B cell (primary cell): Measurements from ENCODE around the gene ITGAE. TPM values are rescaled to one million over a fixed set of nuclear protein-coding genes. Genes with fewer than 3 reads are reported as not detected.

Experiments
- ATAC-seq: fragments of 200-7000 bp; cut with Tn5 transposase; one replicate; pipeline ENCODE4 v1.10.0; 2021; ENCODE audit warnings: low read depth, mild to moderate bottlenecking, moderate number of reproducible peaks, moderate library complexity
- CTCF ChIA-PET: fragments of 350-600 bp; sonication (Branson Sonifier 250); formaldehyde crosslinking; loops from one replicate; lab custom pipeline; 2021; ENCODE audit warnings: antibody characterized with exemption, inconsistent platforms; lab: Charles Lee
- POLR2A ChIA-PET: fragments of 350-600 bp; sonication (Branson Sonifier 250); formaldehyde crosslinking; loops from one replicate; lab custom pipeline; 2021; ENCODE audit warnings: antibody characterized with exemption; lab: Charles Lee
- DNase-seq: peaks from one replicate; pipeline ENCODE4 v3.0.0; 2013
- H2AFZ ChIP-seq: 2 replicates; pipeline ENCODE4 v1.6.1; 2012; ENCODE audit warnings: mild to moderate bottlenecking, low read depth, low read length; ENCODE audit not compliant: insufficient read depth, poor library complexity, severe bottlenecking
- H3K27ac ChIP-seq, 2 donors: 1 replicate in 1 of 2; 2 replicates in 1 of 2; pipeline ENCODE4 v1.5.1; 2012 to 2013; ENCODE audit warnings: low read length in 2 of 2, mild to moderate bottlenecking in 2 of 2, moderate library complexity in 1 of 2
- H3K27me3 ChIP-seq, 4 experiments: fragments of 200-600 bp in 1 of 4; sonication (generic) in 1 of 4; replicated peaks in 1 of 4; 1 replicate in 2 of 4; 2 replicates in 2 of 4; pipeline versions ENCODE4 v1.6.1 to v1.7.0; 2013 to 2016; ENCODE audit warnings: low read length in 3 of 4, mild to moderate bottlenecking in 2 of 4, mixed read lengths in 1 of 4, moderate library complexity in 1 of 4; ENCODE audit not compliant: insufficient read depth in 4 of 4, control insufficient read depth in 3 of 4; ENCODE audit errors: control extremely low read depth in 1 of 4
- H3K36me3 ChIP-seq, 2 experiments: replicated peaks in 1 of 2; 1 replicate in 1 of 2; 2 replicates in 1 of 2; pipeline versions ENCODE4 v1.6.1 to v1.7.1; 2013; ENCODE audit warnings: low read length in 1 of 2; ENCODE audit not compliant: insufficient read depth in 2 of 2, control insufficient read depth in 1 of 2; ENCODE audit errors: control extremely low read depth in 1 of 2, extremely low read depth in 1 of 2
- H3K4me1 ChIP-seq, 2 donors: fragments of 200-600 bp in 1 of 2; sonication (generic) in 1 of 2; 1 replicate in 1 of 2; 2 replicates in 1 of 2; pipeline versions ENCODE4 v1.5.1 to v1.6.1; 2013 to 2017; ENCODE audit warnings: low read length in 2 of 2; ENCODE audit not compliant: control insufficient read depth in 2 of 2, insufficient read depth in 2 of 2
- H3K4me2 ChIP-seq: replicated peaks from 2 replicates; pipeline ENCODE3; 2012; ENCODE audit warnings: mild to moderate bottlenecking, low read depth, low read length; ENCODE audit not compliant: poor library complexity, severe bottlenecking
- H3K4me3 ChIP-seq, 5 experiments: fragments of 200-600 bp in 1 of 5; sonication (generic) in 1 of 5; 1 replicate in 3 of 5; 2 replicates in 2 of 5; pipeline versions ENCODE4 v1.5.1 to v1.7.0; 2011 to 2016; ENCODE audit warnings: low read length in 4 of 5, mild to moderate bottlenecking in 4 of 5, low read depth in 2 of 5, control low read depth in 1 of 5, moderate library complexity in 1 of 5; ENCODE audit not compliant: insufficient read depth in 1 of 5; ENCODE audit errors: control extremely low read depth in 1 of 5, extremely low read depth in 1 of 5
- H3K79me2 ChIP-seq: fragments of 200-600 bp; sonication (generic); one replicate; pipeline ENCODE4 v1.6.0; 2016; ENCODE audit warnings: low read length; ENCODE audit not compliant: control insufficient read depth, insufficient read depth
- H3K9ac ChIP-seq: fragments of 200-600 bp; sonication (generic); 2 replicates; pipeline ENCODE4 v1.6.1; 2017; ENCODE audit warnings: mild to moderate bottlenecking, low read length, moderate library complexity
- H3K9me3 ChIP-seq, 3 donors: one replicate each; pipeline versions ENCODE4 v1.6.1 to v1.7.1; 2013; ENCODE audit warnings: low read length in 2 of 3; ENCODE audit not compliant: control insufficient read depth in 2 of 3, insufficient read depth in 1 of 3; ENCODE audit errors: control extremely low read depth in 1 of 3
- H4K20me1 ChIP-seq: 2 replicates; pipeline ENCODE4 v1.6.0; 2012; ENCODE audit warnings: mild to moderate bottlenecking, low read length; ENCODE audit not compliant: insufficient read depth, control insufficient read depth, poor library complexity, severe bottlenecking
- H3K27ac Mint-ChIP-seq: one replicate; pipeline ENCODE4 v1.8.0; 2021; ENCODE audit warnings: mixed read lengths
- H3K27me3 Mint-ChIP-seq: one replicate; pipeline ENCODE4 v1.8.0; 2021; ENCODE audit warnings: mixed read lengths
- H3K4me1 Mint-ChIP-seq: one replicate; pipeline ENCODE4 v1.8.0; 2021; ENCODE audit warnings: mixed read lengths
- H3K4me3 Mint-ChIP-seq: one replicate; pipeline ENCODE4 v1.8.0; 2021; ENCODE audit warnings: mixed read lengths
- H3K9me3 Mint-ChIP-seq: one replicate; pipeline ENCODE4 v1.8.0; 2022; ENCODE audit warnings: mixed read lengths; ENCODE audit not compliant: insufficient read depth
- CTCF ChIP-seq: fragments of 200-600 bp; IDR thresholded peaks from one replicate; pipeline ENCODE4 v1.8.0; 2022; ENCODE audit warnings: antibody characterized with exemption, mild to moderate bottlenecking
- EZH2 ChIP-seq: IDR thresholded peaks from 2 replicates; pipeline ENCODE4 v1.6.1; 2012; ENCODE audit warnings: borderline replicate concordance, low read depth, mild to moderate bottlenecking, moderate library complexity, low read length; ENCODE audit not compliant: insufficient read depth, poor library complexity, severe bottlenecking
- WGBS: methylation state at CpG from one replicate; pipeline ENCODE4 v1.1.5; 2013; ENCODE audit warnings: missing lambda C conversion rate; ENCODE audit not compliant: insufficient coverage; 5-methylcytosine and 5-hydroxymethylcytosine counted together
- intact Hi-C: fragments of 100-400 bp; cut with micrococcal nuclease; formaldehyde crosslinking; loops from one replicate; pipeline ENCODE4 v1.10.0; 2022
- polyA minus RNA-seq: library from RNA; depleted of rRNA, polyadenylated mRNA; stranded (reverse); fragments of >200 nt; gene quantifications from 2 replicates; pipeline ENCODE4 v1.2.3, GENCODE V29; 2012
- polyA plus RNA-seq: library from polyadenylated mRNA; depleted of rRNA; stranded (reverse); fragments of >200 nt; gene quantifications from 2 replicates; pipeline ENCODE4 v1.2.3, GENCODE V29; 2012
- total RNA-seq, 2 donors: library from RNA; stranded (reverse); fragments of 120-200 nt in 1 of 2; gene quantifications; 1 replicate in 1 of 2; 2 replicates in 1 of 2; pipeline versions ENCODE4 v1.2.3 to v1.2.4, GENCODE V29; 2013 to 2022

Gene ITGAE
- 48.2 and 49.8 TPM in 2 replicates for total RNA-seq
- 47.5 TPM for total RNA-seq (2013)
- polyA plus RNA-seq, result 83.7 and 95.6 TPM in 2 replicates
- 7.6 and 11.5 TPM in 2 replicates for polyA minus RNA-seq

- H3K9ac ChIP-seq, result no peak within 1 kb of the TSS
- no peak within 1 kb of the TSS for H3K4me3 Mint-ChIP-seq
- H3K27ac Mint-ChIP-seq, result peak within 1 kb of the TSS; percentile 73
- CTCF ChIA-PET, result no interaction called here
- WGBS, result 93% methylated on average over 14 of the region's 17 CpGs
- H3K4me1 ChIP-seq, result peaks cover 14 to 54% of the 10 kb centered on the region in 2 donors
- no peaks in the 10 kb centered on the region for H3K27me3 ChIP-seq
- no peaks in the 10 kb centered on the region for H4K20me1 ChIP-seq
- intact Hi-C loops, result no loop called here
- H3K79me2 ChIP-seq, result no peaks in the 10 kb centered on the region
- H3K4me2 ChIP-seq, result no peak within 1 kb of the TSS
- H3K9me3 Mint-ChIP-seq, result no peaks in the 10 kb centered on the region
- H3K27ac ChIP-seq, result no peak within 1 kb of the TSS
- DNase-seq (no peak), ATAC-seq (no peak)
- H3K27me3 Mint-ChIP-seq, result no peaks in the 10 kb centered on the region
- peaks cover 64% of the 10 kb centered on the region for H3K4me1 Mint-ChIP-seq
- H3K36me3 ChIP-seq, result no peaks in the 10 kb centered on the region
- no peak for TF ChIP-seq CTCF
- no peak for TF ChIP-seq EZH2
- H2AFZ ChIP-seq, result no peak within 1 kb of the TSS
- peaks cover 0 to 3% (median 0%) of the 10 kb centered on the region in 3 donors for H3K9me3 ChIP-seq
- H3K4me3 ChIP-seq, result no peak within 1 kb of the TSS
- POLR2A ChIA-PET, result interaction anchor here (0.5 to 1.5 kb wide), 2 partner anchors 9 to 62 kb away, joined by 4 to 5 read pairs; no protein-coding TSS in a partner anchor
Observed at GRCh38 chr17:3800362-3801271, at the start of gene ITGAE. TSS of gene ITGAE (minus strand) at chr17:3801188. CDS start at chr17:3801144, 44 bp downstream.
